ENCODE results near the gene SPAM1.

GRCh38 chr7:123996327-123996625 lies 71.2 kb downstream of the SPAM1 start:
- TF ChIP-seq EZH2phosphoT487 (IDR thresholded peaks at IDR 0.05), result no peak
- TF ChIP-seq, protein P1, sequence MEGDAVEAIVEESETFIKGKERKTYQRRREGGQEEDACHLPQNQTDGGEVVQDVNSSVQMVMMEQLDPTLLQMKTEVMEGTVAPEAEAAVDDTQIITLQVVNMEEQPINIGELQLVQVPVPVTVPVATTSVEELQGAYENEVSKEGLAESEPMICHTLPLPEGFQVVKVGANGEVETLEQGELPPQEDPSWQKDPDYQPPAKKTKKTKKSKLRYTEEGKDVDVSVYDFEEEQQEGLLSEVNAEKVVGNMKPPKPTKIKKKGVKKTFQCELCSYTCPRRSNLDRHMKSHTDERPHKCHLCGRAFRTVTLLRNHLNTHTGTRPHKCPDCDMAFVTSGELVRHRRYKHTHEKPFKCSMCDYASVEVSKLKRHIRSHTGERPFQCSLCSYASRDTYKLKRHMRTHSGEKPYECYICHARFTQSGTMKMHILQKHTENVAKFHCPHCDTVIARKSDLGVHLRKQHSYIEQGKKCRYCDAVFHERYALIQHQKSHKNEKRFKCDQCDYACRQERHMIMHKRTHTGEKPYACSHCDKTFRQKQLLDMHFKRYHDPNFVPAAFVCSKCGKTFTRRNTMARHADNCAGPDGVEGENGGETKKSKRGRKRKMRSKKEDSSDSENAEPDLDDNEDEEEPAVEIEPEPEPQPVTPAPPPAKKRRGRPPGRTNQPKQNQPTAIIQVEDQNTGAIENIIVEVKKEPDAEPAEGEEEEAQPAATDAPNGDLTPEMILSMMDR (IDR thresholded peaks at IDR 0.05), result no peak
